ENCODE data around the gene PHB1.

DNA sequence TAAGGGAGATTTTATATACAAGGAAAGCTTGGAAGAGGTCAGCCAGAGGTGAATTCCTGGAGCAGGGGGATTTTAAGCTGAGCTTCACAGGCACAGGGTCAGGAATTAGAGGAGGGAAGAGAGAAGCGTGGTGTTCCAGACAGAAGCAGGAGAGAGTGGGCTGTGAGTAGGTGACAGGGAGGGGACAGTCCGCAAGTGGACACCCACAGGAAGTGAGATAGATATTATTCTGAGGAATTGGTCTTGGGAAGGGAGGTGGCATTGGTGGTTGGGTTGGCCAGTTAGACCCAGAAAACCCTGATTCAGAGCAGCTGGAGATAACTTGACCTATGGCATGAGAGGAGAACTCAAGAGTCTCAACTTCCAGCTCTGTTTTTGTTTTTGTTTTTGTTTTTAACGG is 14.7 kb downstream of the PHB1 start:
- TF ChIP-seq POLR2A (IDR thresholded peaks at IDR 0.05; ENCODE audit: control extremely low read depth in 1 of 2, low read depth in 2 of 2, low read length in 2 of 2): no peak
- TF ChIP-seq, protein P1, sequence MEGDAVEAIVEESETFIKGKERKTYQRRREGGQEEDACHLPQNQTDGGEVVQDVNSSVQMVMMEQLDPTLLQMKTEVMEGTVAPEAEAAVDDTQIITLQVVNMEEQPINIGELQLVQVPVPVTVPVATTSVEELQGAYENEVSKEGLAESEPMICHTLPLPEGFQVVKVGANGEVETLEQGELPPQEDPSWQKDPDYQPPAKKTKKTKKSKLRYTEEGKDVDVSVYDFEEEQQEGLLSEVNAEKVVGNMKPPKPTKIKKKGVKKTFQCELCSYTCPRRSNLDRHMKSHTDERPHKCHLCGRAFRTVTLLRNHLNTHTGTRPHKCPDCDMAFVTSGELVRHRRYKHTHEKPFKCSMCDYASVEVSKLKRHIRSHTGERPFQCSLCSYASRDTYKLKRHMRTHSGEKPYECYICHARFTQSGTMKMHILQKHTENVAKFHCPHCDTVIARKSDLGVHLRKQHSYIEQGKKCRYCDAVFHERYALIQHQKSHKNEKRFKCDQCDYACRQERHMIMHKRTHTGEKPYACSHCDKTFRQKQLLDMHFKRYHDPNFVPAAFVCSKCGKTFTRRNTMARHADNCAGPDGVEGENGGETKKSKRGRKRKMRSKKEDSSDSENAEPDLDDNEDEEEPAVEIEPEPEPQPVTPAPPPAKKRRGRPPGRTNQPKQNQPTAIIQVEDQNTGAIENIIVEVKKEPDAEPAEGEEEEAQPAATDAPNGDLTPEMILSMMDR (IDR thresholded peaks at IDR 0.05; ENCODE audit: control extremely low read depth in 1 of 3, insufficient read depth in 1 of 3, low read depth in 1 of 3, low read length in 3 of 3): no peak
- TF ChIP-seq TAF1 (IDR thresholded peaks at IDR 0.05; ENCODE audit: low read depth, low read length): no peak
- TF ChIP-seq RFX5 (IDR thresholded peaks at IDR 0.05; ENCODE audit: borderline replicate concordance, low read depth, low read length): no peak
- no peak for TF ChIP-seq EZH2 (IDR thresholded peaks at IDR 0.05; ENCODE audit: low read depth, low read length, severe bottlenecking)
- no peak for TF ChIP-seq BACH1 (IDR thresholded peaks at IDR 0.05; ENCODE audit: low read length)
- TF ChIP-seq, protein P2, sequence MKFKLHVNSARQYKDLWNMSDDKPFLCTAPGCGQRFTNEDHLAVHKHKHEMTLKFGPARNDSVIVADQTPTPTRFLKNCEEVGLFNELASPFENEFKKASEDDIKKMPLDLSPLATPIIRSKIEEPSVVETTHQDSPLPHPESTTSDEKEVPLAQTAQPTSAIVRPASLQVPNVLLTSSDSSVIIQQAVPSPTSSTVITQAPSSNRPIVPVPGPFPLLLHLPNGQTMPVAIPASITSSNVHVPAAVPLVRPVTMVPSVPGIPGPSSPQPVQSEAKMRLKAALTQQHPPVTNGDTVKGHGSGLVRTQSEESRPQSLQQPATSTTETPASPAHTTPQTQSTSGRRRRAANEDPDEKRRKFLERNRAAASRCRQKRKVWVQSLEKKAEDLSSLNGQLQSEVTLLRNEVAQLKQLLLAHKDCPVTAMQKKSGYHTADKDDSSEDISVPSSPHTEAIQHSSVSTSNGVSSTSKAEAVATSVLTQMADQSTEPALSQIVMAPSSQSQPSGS (IDR thresholded peaks at IDR 0.05; ENCODE audit: low read length): no peak
- TF ChIP-seq KDM5A (IDR thresholded peaks at IDR 0.05; ENCODE audit: low read length): no peak
- TF ChIP-seq ZNF274 (IDR thresholded peaks at IDR 0.05; ENCODE audit: borderline replicate concordance, extremely low read depth, low read length): no peak
- TF ChIP-seq JUN (IDR thresholded peaks at IDR 0.05; ENCODE audit: low read depth, low read length): no peak
- TF ChIP-seq SUZ12 (IDR thresholded peaks at IDR 0.05; ENCODE audit: low read length): no peak
- TF ChIP-seq JUND (IDR thresholded peaks at IDR 0.05; ENCODE audit: low read length): no peak
- TF ChIP-seq, protein P3, sequence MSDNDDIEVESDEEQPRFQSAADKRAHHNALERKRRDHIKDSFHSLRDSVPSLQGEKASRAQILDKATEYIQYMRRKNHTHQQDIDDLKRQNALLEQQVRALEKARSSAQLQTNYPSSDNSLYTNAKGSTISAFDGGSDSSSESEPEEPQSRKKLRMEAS (IDR thresholded peaks at IDR 0.05): no peak
- no peak for TF ChIP-seq SP1 (IDR thresholded peaks at IDR 0.05; ENCODE audit: low read depth, low read length)
